Renal pelvis (tissue), 4 donors: ENCODE measurements around the gene STX1A. TPM values are rescaled to one million over a fixed set of nuclear protein-coding genes. Genes with fewer than 3 reads are reported as not detected.
A peak's percentile ranks its signal among the peaks of the same experiment; 100 is the strongest.
"Not testable (repeated sequence)": the region's sequence is repeated elsewhere in the genome, so short reads cannot be mapped to it uniquely, and the experiment has no call there.

Source experiments
- DNase-seq: peaks from one replicate; pipeline ENCODE4 v3.0.0-alpha.2; 2013
- polyA plus RNA-seq, 3 donors: library from polyadenylated mRNA; unstranded; fragments of 120-200 nt; gene quantifications; one replicate each; pipeline ENCODE4 v1.2.1, GENCODE V29; 2013; ENCODE audit not compliant: insufficient read length in 3 of 3

Gene STX1A
- polyA plus RNA-seq, 3 donors: 10.8 to 13.0 (median 11.4) TPM

DNA sequence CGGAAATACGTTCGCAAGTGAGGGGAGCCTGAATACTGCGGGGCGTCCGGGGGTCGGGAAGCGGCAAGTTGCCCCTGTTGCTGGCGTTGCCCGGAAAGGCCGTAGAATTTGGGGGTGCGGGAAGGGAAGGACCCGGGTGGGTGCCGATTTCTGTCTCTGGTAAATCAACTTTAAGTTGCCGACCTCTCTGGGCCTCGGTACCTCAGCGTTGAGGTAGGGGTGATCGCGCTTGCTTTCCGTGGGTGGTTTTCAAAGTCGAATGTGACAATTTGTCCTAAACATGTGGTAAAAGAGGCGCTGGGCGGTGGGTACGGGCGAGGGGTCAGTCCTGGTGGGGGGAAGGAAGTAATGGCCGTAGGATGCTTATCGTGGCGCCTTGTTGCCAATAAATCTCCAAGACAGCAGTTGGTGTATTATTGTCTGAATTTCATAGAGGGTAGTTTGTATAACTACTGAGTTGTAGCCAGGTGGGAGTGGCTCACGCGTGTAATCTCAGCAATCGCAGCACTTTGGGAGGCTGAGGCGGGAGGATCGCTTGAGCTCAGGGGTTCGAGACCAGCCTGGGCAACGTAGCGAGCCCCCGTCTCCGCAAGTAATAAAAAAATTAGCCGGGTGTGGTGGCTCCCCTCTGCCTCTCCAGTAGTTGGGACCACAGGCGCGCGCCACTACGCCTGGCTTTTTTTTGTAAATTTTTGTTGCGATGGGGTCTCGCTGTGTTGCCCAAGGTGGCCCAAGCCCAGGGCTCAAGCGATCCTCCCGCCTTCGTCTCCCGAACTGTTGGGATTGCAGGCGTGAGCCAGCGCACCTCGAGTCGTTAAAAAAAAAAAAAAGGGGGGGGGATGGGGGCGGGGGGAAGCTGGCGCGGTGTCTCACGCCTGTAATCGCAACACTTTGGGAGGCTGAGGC lies 35.4 kb downstream of the STX1A start:
- no peak for DNase-seq

DNA sequence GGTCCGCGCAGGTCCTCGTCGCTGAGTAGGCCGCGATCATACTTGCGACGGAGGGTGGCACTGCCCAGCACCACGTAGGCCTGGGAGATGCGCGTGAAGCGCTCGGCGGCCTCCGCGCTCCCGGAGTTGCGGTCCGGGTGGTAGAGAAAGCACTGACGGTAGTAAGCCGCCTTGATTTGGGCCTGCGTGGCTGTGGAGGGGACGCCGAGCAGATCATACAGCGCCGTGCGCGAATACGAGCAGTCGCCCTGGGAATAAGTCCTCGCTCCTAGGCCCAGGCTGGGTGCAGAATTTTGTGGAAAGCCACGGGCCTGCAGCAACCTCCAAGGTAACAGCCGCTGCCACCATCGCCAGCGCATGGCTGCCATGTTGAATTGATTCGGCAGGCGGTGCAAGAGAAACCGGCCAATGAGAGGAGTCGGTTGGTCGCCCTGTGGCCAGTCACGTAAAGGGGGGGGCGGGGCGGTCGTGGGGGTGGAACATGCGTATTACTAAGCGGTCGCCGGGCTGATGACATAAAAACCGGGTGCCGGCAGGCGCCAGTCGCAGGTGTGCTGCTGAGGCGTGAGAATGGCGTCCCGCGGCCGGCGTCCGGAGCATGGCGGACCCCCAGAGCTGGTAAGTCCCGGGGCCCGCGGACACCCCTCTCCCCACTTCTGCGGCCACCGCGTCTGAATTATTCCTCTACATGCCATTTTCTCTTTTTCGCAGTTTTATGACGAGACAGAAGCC lies 36.2 kb downstream of the STX1A start, which contains the start of the genes BUD23 and DNAJC30:
BUD23 (plus strand) TSS at position 542 of the 732 bp plus-strand sequence; CDS start at position 571, 29 bp downstream.
DNAJC30 (minus strand) TSS at position 398 of the 732 bp plus-strand sequence; CDS start at position 368, 30 bp downstream.
- peak; percentile 96 for DNase-seq

DNA sequence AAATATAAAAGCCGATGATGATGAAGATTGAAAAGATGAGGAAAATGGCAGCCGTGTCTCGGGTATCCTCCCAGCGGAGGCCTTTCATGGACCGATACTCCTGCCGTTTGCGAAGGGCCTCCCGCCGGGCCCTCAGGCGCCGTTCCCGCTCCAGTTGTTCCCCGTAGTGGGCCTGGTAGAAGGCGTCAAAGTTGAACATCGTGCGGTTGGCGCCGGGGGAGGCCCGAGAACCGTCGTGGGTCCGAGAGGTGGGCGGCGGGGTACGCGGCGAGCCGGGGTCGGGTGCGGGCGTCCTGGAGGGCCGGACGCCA lies 36.8 kb downstream of the STX1A start:
- DNase-seq: no peak

DNA sequence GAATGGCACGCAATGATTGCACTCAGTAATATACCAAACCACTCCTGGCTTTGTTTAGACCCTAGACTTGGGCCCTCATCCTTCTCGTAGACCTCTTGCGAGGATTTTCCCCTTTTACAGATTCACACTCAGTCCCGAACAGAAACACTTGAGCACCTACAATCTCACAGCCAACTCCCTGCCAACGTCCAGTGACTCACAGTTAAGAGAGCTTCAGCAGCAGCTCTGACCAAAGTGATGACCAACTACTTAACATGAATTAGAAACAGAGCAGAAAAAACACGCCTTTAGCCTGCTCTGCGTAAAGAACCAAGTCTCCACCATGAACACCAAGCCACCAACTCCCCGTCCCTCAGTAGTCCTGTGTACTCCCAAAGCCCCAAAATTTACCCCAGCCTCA lies 38.4 kb downstream of the STX1A start:
- no peak for DNase-seq

DNA sequence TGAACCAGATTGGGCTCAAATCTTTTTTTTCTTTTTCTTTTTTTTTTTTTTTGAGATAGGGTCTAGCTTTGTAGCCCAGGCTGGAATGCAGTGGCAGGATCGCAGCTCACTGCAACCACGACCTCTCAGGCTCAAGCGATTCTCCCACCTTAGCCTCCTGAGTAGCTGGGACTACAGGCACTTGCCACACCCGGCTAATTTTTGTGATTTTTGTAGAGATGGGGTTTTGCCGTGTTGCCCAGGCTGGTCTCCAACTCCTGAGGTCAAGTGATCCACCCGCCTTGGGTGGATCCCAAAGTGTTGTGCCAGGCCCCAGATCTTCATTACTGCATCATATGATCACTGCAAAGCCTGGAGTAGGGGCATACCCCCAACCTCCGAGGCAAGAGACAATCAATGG lies 39.0 kb downstream of the STX1A start:
- DNase-seq: no peak

DNA sequence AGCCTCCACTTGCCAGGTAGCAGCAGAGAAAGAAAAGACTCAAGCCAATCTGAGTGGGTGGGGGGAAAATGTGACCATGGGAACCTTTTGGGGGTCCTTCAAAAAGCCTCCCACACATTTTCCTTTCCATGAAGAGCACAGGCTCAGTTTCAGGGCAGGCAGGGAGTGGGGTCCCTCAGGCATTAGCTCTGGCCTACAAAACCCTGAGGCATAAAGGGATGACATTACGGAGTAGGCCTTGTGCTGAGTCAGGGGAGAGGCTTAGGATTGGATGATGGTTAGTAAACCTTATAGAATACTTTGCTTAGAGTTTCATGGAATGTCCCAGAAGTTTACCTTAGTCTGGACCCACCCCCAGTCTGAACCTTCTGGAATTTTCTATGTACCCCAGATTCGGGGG lies 39.8 kb downstream of the STX1A start:
- no peak for DNase-seq

DNA sequence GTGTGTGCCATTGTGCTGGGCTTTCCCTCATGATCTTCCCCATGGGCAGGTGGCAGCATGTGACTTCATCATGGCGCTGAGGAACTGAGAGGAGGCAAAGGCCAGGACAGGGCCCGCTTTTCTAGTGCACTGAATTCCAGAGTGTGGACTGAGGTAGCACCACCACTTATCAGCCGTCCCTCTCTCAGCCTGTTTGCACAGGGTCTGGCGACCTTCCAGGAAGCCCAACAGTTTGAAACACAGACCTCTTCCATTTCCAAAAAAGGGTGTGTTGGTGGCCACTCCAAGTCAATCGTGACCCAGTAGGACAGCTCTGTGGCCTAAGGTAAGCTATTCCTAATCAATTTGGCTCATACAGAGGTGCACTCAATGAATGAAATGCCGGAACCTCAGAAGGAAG lies 40.6 kb downstream of the STX1A start:
- DNase-seq: no peak

DNA sequence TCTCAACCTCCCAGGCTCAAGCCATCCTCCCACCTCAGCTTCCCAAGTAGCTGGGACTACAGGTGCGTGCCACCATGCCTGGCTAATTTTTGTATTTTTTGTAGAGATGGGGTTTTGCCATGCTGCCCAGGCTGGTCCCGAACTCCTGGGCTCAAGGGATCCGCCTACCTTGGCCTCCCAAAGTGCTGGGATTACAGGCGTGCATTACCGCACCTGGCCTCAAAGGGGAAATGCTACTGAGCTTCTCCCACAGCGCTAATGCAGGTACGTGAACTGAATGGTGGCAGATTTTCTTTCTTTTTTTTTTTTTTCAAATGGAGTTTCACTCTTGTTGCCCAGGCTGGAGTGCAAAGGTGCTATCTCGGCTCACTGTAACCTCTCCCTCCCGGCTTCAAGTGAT lies 43.4 kb downstream of the STX1A start:
- DNase-seq: not testable (repeated sequence)

DNA sequence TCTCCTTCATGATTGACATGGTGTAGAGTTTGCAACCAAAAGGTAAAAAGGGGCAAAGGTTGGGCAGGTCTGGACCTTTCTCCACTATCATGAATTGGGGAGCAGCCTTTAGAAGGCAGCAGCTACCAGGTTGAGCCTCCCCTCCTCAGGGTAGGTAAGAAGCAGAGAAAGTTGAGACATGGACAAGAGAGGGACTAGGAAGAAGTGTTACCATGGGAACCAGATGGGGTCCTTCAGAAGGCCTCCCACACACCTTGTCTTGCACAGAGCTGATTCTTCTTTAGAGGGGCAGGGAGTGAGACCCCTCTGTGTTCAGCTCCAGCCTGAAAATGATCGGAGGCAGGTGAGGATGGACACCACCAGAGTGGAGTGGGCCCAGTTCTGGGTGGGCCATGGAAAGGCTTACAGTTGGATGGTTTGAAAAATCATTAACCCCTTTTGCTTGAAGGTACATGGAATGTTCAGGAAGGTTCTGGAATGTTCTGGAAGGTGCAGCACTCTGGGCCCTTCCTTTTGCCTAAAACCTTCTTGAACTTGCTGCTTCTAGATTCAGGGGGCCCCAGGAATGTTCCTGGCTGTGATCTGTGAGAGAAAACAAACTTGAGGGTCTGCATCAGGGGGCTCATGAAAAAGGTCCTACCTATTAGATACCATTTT lies 44.9 kb downstream of the STX1A start:
- no peak for DNase-seq

DNA sequence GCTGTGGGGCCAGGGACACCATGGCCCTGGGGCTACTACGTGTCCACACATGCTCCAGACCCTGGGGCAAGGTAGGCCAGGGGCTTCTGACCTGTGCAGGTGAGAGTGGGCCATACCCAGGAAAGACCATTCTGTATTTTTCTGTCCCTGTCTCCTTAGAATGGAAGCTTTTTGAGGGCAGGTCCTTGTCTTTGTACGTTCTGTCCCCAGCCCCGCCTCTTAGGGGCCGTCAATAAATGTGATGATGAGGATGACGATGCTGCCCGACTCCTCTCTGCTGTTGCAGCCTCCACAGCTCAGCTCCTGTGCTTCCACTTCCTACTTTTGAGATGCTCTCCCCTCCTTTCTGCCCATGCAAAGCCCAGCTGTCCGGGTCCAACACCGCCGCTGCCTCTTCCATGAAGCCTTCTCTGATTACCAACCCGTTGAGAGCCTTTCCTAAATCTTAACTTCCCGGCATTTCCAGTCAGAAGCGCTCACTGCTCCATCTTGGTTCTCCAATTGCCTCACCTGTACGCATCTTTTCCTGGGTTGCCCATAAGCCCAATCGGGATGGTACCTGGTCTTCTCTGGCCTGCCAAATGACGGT lies 47.5 kb downstream of the STX1A start:
- DNase-seq: no peak

DNA sequence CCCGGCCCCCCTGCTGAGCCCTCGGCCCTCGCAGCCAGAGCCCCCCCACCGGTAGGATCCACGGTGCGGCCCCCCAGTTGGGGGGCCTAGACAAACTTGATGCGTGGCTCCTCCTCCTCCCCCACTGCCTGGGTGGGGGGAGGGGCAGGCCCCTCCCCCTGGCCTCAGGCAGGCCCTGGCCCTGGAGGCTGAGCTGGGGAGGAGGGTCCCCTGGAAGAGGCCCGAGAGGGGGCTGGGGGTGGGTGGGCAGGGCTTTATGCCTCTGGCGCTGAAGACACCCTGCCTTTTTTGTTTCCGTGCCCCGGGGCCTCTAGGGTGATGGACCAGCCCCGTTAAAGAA lies 48.2 kb downstream of the STX1A start:
- DNase-seq: no peak

DNA sequence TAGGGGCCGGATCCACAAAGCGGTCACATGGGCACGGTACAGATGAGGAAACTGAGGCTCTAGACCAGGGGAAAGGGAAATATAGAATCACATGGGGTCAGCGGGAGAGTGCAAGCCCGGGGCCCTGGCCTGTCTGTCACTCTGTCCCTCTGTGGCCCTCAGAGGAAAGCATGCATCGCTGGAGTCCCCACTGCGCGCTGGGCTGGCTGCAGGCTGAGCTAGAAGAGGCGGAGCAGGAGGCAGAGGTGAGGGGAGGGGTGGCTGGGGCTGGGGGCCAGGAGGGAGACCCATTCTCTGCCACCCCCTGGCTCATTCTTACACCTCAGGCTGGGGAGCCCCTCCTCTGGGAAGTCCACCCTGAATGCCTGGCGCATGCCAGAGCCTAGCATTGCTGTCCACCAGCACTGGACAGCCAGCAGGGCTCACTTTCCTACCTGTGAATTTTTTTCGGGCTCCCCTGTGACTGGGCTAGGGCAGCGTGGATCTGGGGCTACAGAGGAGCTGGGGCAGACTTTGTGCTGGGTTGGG lies 49.5 kb downstream of the STX1A start:
- DNase-seq: no peak

DNA sequence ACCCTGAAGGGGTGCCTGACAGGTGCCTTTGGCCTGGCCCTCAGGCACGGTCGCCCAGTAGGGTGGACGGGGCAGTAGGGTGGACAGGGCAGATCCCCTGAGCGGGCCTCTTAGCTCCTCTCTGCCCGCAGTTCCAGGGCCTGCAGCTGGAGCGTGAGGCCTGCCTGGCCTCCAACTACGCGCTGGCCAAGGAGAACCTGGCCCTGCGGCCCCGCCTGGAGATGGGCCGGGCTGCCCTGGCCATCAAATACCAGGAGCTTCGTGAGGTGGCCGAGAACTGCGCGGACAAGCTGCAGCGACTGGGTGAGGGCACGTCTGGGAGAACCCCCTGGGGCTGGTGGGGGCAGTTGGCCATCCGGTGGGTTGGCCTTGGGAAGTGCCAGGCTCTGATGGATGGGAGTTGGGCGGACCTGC lies 50.2 kb downstream of the STX1A start:
- DNase-seq: no peak

DNA sequence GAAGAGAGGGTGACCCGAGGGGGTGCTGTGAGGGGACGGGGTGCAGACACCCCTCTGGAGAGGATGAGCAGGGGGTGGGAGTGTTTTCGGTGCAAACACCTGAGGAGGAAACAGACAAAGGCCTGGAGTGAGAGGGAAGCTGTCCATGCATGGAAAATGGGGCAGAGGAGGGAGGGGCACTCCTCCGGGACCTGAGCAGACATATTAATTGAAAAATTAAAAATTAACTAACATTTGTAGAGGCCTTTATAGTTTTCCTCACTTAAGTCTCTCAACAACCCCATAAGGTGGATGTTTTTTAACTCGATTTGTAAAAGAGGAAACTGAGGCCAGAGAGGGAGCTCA lies 50.6 kb downstream of the STX1A start:
- no peak for DNase-seq

DNA sequence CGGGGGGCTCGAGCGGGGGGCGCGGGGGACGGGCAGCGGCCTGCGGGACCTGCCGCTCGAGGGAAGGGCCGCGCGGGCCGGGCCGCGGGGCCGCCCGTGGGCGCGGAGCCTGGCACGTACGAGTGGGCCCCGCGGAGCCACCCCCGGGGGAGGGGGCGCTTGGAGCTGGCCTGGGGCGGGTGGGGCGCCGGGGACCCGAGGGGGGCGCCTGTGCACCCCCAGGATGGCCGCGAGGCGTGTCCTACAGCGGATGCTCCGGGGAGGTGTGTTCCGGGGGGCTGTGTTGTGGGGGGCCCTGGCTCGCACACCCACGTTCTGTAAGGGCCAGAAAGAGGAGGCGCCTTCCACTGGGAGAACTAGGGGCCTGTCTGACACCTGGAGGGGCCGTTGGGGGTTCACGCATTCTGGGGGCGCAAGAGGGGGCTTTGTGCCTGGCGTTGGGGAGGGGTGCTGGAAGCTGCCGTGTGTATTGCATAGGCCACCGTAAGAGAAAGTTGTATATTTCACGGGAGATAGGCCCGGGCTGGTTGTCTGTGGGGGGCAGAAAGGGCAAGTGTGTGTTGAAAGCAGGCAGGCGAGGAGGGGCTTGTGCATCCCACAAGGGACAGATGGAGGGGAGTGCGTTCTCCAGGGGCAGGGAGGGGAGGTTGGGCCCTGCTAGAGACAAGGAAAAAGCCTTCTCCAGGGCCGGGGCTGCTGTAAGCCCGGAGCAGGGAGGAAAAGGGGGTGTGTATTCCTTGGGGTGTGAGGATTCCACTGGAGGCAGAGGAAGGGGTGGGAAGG lies 51.2 kb downstream of the STX1A start:
- no peak for DNase-seq

DNA sequence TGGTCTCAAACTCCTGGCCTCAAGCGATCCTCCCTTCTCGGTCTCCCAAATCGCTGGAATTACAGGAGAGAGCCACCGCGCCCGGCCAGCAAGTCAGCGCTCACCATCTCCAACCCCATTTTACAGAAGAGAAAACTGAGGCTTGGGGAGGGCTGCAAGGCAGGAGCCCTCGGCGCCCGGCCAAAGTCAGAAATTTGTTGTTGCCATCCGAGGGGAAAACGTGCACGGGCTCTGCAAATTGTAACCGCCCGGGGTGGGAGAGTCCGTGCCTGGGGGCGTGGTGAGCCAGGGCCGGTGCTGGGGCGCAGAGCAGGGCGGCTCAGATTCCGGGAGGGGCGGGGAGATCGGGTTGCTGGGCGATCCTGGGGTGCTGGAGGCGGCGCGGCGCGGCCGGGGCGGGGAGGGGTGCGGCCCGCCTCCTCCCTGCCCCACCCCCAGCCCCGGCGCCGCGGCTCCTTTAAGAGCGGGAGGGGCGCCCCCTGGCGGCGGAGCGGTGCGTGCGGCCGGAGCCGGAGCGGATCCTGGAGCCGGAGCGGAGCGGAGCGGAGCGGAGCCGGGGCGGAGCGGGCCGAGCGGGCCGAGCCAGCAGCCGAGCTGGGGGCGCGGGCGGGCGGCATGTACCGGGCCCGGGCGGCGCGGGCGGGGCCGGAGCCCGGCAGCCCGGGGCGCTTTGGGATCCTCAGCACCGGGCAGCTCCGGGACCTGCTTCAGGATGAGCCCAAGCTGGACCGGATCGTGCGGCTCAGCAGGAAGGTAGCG lies 51.9 kb downstream of the STX1A start, which contains the start of gene VPS37D:
VPS37D (plus strand) TSS at position 488 of the 759 bp plus-strand sequence; CDS start at position 616, 128 bp downstream.
- DNase-seq: peak; percentile 91

DNA sequence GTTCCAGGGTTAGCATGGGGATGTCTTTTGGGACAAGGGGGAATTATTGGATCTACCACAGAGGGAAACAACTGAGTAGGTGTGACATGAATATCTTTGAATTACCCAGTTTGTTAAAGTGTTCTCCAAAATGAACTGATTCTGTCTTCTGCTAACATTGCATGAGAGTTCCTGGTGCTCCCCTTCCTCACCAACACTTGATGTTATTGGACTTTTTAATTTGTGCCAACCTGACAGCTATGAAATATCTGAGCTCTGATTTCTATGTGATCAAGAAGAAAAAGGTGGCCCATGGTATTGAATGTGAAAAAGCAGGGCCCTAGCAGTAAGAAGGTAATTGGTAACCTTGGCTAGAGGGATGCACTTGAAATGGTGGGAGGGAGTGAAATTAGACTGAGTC lies 56.4 kb downstream of the STX1A start:
- no peak for DNase-seq

DNA sequence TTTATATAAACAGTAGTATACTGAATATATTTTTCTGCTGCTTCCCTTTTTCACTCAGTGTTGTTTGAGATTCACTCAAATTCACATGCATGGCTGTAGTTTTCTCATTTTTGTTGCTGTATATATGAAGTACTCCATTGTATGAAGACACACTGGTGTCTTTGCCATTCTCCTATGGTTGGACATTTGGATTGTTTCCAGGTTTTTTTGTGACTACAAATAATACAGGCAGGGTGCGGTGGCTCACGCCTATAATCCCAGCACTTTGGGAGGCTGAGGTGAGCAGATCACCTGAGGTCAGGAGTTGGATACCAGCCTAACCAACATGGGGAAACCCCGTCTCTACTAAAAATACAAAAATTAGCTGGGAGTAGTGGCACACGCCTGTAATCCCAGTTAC lies 58.9 kb downstream of the STX1A start:
- not testable (repeated sequence) for DNase-seq

DNA sequence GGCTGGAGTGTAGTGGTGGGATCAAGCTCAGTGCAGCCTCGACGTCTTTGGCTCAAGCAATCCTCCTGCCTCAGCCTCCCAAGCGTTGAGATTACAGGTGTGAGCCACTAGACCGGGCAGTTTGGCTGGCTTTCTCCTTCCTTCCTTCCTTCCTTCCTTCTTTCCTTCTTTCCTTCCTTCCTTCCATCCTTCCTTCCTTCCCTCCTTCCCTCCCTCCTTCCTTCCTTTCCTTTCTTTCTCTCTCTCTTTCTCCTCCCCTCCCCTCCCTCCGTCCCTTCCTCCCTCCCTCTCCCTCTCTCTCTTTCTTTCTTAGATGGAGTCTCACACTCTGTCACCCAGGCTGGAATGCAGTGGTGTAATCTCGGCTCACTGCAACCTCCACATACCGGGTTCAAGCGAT lies 59.5 kb downstream of the STX1A start:
- DNase-seq: no peak

DNA sequence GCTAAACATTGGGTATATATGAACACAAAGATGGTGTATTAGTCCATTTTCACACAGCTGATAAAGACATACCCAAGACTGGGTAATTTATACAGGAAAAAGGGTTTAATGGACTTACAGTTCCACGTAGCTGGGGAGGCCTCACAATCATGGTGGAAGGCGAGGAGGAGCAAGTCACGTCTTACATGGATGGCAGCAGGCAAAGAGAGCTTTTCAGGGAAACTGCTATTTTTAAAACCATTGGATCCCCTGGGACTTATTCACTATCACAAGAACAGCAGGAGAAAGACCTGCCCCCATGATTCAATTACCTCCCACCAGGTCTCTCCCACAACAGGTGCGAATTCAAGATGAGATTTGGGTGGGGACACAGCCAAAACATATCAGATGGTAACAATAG lies 64.2 kb downstream of the STX1A start:
- not testable (repeated sequence) for DNase-seq
